Epithelial cell of proximal tubule (primary cell): Measurements from ENCODE around the gene TSPAN14. TPM values are rescaled to one million over a fixed set of nuclear protein-coding genes. Genes with fewer than 3 reads are reported as not detected.
"Not testable (repeated sequence)": the region's sequence is repeated elsewhere in the genome, so short reads cannot be mapped to it uniquely, and the experiment has no call there.

ENCODE experiments used
- DNase-seq: peaks from one replicate; pipeline ENCODE4 v3.0.0-alpha.2; 2011; ENCODE audit warnings: low read depth
- H3K4me3 ChIP-seq: 2 replicates; pipeline ENCODE4 v1.5.1; 2011; ENCODE audit warnings: low read depth, mild to moderate bottlenecking, low read length
- CTCF ChIP-seq: conservative IDR thresholded peaks from 2 replicates; pipeline ENCODE4 v1.5.1; 2012; ENCODE audit warnings: low read depth, mild to moderate bottlenecking, low read length
- total RNA-seq: library from RNA; depleted of rRNA; stranded (reverse); fragments of >200 nt; gene quantifications from 2 replicates; pipeline ENCODE4 v1.2.3, GENCODE V29; 2015

Gene TSPAN14
- total RNA-seq, 1 donor from 2014 or later = 139 TPM

DNA sequence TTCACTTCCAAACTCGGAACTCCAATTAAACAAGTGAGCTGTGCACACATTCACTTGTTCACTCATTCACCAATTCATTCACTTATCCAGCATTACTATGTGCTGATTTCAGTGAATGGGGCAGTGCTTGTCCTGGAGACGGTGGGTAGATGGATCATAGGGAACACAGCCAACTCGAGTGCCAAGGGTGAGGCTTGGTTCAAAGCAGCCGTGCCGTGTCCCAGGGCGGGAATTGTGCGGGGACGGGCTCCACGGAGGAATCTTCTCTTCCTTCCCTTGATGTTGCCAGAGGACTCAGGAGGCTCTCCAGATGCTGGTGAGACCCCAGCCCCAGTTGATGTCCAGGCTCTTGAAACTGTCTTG is 86.5 kb downstream of the TSPAN14 start:
- no peak for TF ChIP-seq CTCF
- no peak for DNase-seq
- H3K4me3 ChIP-seq = no peak overlapping the region

- no peak for TF ChIP-seq CTCF
- H3K4me3 ChIP-seq = no peak overlapping the region
- DNase-seq = no peak
These were observed 87.1 kb downstream of the TSPAN14 start for GRCh38 chr10:80540981-80541750.

DNA sequence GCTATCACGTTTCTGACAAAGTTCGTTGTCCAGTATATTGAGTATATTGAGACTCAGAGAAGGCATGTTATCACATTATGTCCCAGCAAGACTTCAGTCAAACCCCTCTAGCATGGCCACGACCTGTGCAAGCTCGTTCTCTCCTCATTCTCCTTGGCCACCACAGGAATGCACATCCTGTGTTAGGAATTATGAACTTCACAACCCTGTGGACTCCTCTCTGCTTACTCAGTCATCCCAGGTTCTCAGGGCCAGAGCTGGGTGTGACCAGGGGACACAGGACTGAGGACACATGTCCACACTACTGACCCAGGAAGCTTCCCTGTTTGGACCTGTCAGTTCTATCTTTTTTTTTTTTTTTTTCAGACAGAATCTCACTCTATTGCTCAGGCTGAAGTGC is 87.9 kb downstream of the TSPAN14 start:
- TF ChIP-seq CTCF = no peak
- no peak for DNase-seq
- no peak overlapping the region for H3K4me3 ChIP-seq

- H3K4me3 ChIP-seq = no peak overlapping the region
- DNase-seq = no peak
- no peak for TF ChIP-seq CTCF
These were observed 88.7 kb downstream of the TSPAN14 start for GRCh38 chr10:80542652-80543318.

GRCh38 chr10:80543319-80543672 is 89.2 kb downstream of the TSPAN14 start:
- not testable (repeated sequence) for H3K4me3 ChIP-seq

GRCh38 chr10:80544316-80544953 is 90.3 kb downstream of the TSPAN14 start:
- no peak overlapping the region for H3K4me3 ChIP-seq
- no peak for DNase-seq
- TF ChIP-seq CTCF = no peak

More at GRCh38 chr10:80543319-80543672, 89.2 kb downstream of the TSPAN14 start:
- DNase-seq = not testable (repeated sequence)

DNA sequence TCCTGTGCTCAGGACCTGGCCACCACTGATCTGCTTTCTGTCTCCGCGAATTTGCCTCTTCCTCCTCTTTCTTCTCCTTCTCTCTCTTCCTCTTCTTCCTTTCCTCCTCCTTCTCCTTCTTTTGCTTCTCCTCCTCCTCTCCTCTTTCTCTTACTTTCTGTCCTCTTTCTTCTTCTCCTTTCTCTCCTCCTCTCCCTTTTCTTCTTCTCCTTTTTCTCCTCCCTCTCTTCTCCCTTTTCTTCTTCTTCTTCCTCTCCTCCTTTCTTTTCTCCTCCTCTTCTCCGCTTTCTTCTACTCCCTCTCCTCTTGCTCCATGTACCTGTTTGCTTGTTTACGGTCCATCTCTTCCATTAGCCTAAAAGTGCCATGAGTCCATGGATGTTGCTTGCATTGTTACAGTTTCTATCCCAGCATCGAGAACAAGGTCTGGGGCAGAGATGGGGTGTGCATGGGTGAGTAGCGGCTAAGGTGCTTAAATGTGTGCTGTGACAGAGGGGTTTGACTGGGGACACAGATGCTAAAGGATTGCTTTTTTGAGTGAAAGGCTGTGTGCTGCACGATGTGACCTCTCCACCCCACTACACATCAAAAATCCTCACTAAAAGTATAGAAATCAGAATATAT is 91.3 kb downstream of the TSPAN14 start:
- no peak for DNase-seq
- TF ChIP-seq CTCF = no peak
- H3K4me3 ChIP-seq = no peak overlapping the region
